Panc1 (cell line): ENCODE measurements around the gene ASB11. TPM values are rescaled to one million over a fixed set of nuclear protein-coding genes. Genes with fewer than 3 reads are reported as not detected.

Experiments
- ATAC-seq: fragments of 200-7000 bp; cut with Tn5 transposase; 2 replicates; pipeline ENCODE4 v1.9.1; 2020; ENCODE audit warnings: mild to moderate bottlenecking, moderate library complexity
- BruUV-seq: library from RNA; stranded (reverse); fragments of 400-500 nt; replicated peaks from 2 replicates; lab custom pipeline; 2021; lab: Mats Ljungman, UMichigan
- CTCF ChIA-PET: fragments of 300-600 bp; sonication (Branson Sonifier 250); formaldehyde crosslinking; loops from one replicate; lab custom pipeline; 2022; ENCODE audit warnings: antibody characterized with exemption; lab: Charles Lee
- POLR2A ChIA-PET: fragments of 300-600 bp; sonication (Branson Sonifier 250); formaldehyde crosslinking; loops from one replicate; lab custom pipeline; 2022; ENCODE audit warnings: antibody characterized with exemption; lab: Charles Lee
- DNase-seq: peaks from one replicate; pipeline ENCODE4 v3.0.0-alpha.2; 2010; ENCODE audit warnings: low read depth, low spot score
- H3K27ac ChIP-seq: 2 replicates; pipeline ENCODE4 v1.5.1; 2011; ENCODE audit warnings: mild to moderate bottlenecking, low read length, inconsistent platforms
- H3K27me3 ChIP-seq: fragments of 200-500 bp; sonication (Bioruptor generic); 2 replicates; pipeline ENCODE4 v1.6.0; 2014; ENCODE audit warnings: low read length, inconsistent platforms; ENCODE audit not compliant: control insufficient read depth, insufficient read depth
- H3K36me3 ChIP-seq: fragments of 200-500 bp; sonication (Bioruptor generic); 2 replicates; pipeline ENCODE4 v1.5.1; 2014; ENCODE audit warnings: inconsistent platforms, mild to moderate bottlenecking, low read length, moderate library complexity; ENCODE audit not compliant: control insufficient read depth, insufficient read depth
- H3K4me1 ChIP-seq: 2 replicates; pipeline ENCODE4 v1.5.1; 2011; ENCODE audit warnings: inconsistent platforms, mild to moderate bottlenecking, low read length, moderate library complexity; ENCODE audit not compliant: control insufficient read depth, insufficient read depth
- H3K4me3 ChIP-seq, 2 experiments: 2 replicates each; pipeline ENCODE4 v1.5.1; 2011 to 2012; ENCODE audit warnings: low read depth in 2 of 2, low read length in 2 of 2, mild to moderate bottlenecking in 2 of 2, inconsistent platforms in 1 of 2, moderate library complexity in 1 of 2
- H3K9me3 ChIP-seq: fragments of 200-500 bp; sonication (Bioruptor generic); 2 replicates; pipeline ENCODE4 v1.5.1; 2014; ENCODE audit warnings: low read depth, mild to moderate bottlenecking, inconsistent platforms, low read length, moderate library complexity; ENCODE audit not compliant: control insufficient read depth, insufficient read depth
- CTCF ChIP-seq: fragments of 450-650 bp; IDR thresholded peaks from 2 replicates; pipeline ENCODE4 v1.5.1; 2017; ENCODE audit warnings: mild to moderate bottlenecking
- POLR2AphosphoS5 ChIP-seq: IDR thresholded peaks from 2 replicates; pipeline ENCODE4 v1.6.1; 2012; ENCODE audit warnings: mild to moderate bottlenecking, low read depth, low read length, moderate library complexity
- REST ChIP-seq, 2 experiments: IDR thresholded peaks; 2 replicates each; pipeline ENCODE4 v1.6.1; 2011 to 2012; ENCODE audit warnings: low read depth in 2 of 2, control low read depth in 1 of 2, low read length in 1 of 2, mild to moderate bottlenecking in 1 of 2, moderate library complexity in 1 of 2; ENCODE audit not compliant: insufficient read depth in 1 of 2
- SIN3A ChIP-seq: IDR thresholded peaks from 2 replicates; pipeline ENCODE4 v1.6.1; 2012; ENCODE audit warnings: low read depth, mild to moderate bottlenecking, low read length, moderate library complexity, borderline replicate concordance; ENCODE audit not compliant: insufficient read depth
- TCF7L2 ChIP-seq: IDR thresholded peaks from 2 replicates; pipeline ENCODE4 v1.6.1; 2011; ENCODE audit warnings: mild to moderate bottlenecking, low read depth, low read length, inconsistent platforms
- in situ Hi-C: cut with HindIII; loops from 2 replicates; pipeline ENCODE4 v1.10.0; 2016; ENCODE audit warnings: low sequenced_read_pairs, low pct_unique_long_range_greater_than_20kb
- intact Hi-C: fragments of 100-400 bp; cut with micrococcal nuclease; formaldehyde crosslinking; loops from one replicate; pipeline ENCODE4 v1.10.0; 2022; ENCODE audit not compliant: unreplicated experiment
- total RNA-seq: library from RNA; stranded (reverse); gene quantifications from one replicate; pipeline ENCODE4 v1.2.1, GENCODE V29; 2021; ENCODE audit not compliant: unreplicated experiment

Gene ASB11
- total RNA-seq, 1 experiment from 2014 or later = not detected

DNA sequence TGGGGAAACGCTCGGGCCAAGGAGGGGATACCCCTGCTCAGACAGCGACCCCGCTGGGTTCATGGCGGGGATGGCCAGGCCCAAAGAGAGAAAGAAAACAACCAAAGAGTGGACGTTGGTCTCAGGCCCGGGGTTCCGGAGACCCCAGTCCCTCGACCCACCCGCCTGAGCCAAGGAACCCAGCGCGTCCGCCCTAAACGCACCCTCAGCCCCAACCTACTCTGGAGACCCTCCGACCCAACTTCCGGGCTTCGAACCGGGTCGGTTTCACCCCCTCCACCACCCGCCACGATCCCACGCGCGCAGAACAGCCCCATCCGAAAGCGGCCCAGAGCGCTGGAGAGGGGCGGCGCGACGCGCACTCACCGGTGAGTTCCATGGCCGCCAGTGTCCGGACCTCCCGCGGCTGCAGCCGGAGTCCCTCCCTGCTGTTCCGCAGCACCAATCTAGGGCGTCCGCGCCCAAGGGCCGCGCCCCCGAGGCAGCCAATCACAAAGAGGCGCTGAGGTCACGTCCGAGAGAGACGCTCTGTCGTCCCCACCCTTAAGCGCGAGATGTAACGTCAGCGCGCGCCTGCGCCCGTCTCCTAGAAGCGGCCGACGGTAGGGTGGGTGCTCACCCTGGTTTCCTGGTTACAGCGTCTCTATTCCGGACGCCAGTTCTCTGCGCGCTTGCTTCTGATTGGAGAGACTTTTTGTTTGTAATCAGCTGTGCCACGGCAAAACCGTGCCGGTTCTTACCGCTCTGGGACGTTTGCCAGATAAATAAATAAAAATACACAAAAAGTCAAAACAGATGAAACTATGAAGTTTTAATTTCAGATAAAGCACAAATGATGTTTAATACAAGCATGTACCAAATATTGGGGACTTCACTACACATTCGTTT, 19.9 kb upstream of the ASB11 start, which contains the start of gene PIGA:
Gene PIGA (minus strand): TSS at position 389 of the 888 bp plus-strand sequence. CDS start 3,593 bp downstream, outside the sequence.
- Histone ChIP-seq H3K36me3 (no peaks in the 10 kb centered on the region; the same call in 1 of the 2 replicates), H3K27ac (peak within 1 kb of the TSS; percentile 66), H3K4me1 (no peaks in the 10 kb centered on the region), H3K27me3 (no peaks in the 10 kb centered on the region), H3K9me3 (no peaks in the 10 kb centered on the region), H3K4me3 (peak within 1 kb of the TSS; percentile 63 to 79)
- DNase-seq = peak; percentile 64
- TF ChIP-seq CTCF (no peak), POLR2AphosphoS5 (no peak), TCF7L2 (no peak), SIN3A (peak; percentile 68; the same call in 1 of the 2 replicates)
- intact Hi-C loops (no loop called here), in situ Hi-C loops (no loop called here)
- BruUV-seq = no TSS peak
- peak; percentile 100 for ATAC-seq
- CTCF ChIA-PET = no interaction called here
- POLR2A ChIA-PET = no interaction called here

- BruUV-seq = no TSS peak
- ATAC-seq = no peak
- Histone ChIP-seq H3K4me1 (no peaks in the 10 kb centered on the region), H3K36me3 (no peaks in the 10 kb centered on the region; the same call in 1 of the 2 replicates), H3K27ac (peak overlapping the region; percentile 66), H3K9me3 (no peaks in the 10 kb centered on the region), H3K27me3 (no peaks in the 10 kb centered on the region), H3K4me3 (peak overlapping the region; percentile 63 to 79)
- ChIA-PET POLR2A (no interaction called here), CTCF (no interaction called here)
- in situ Hi-C loops = no loop called here
- intact Hi-C loops = no loop called here
- DNase-seq = no peak
- TF ChIP-seq SIN3A (no peak), CTCF (no peak), POLR2AphosphoS5 (no peak), TCF7L2 (no peak), REST (IDR thresholded peaks at IDR 0.05; ENCODE audit: insufficient read depth in 1 of 2, low read depth in 2 of 2, low read length in 1 of 2) (no peak)
Measured at GRCh38 chrX:15334561-15334960, 19.1 kb upstream of the ASB11 start.
